Measurements from ENCODE around the gene SOX4. TPM values are rescaled to one million over a fixed set of nuclear protein-coding genes. Genes with fewer than 3 reads are reported as not detected.
A peak's percentile ranks its signal among the peaks of the same experiment; 100 is the strongest.

Gene SOX4
- total RNA-seq, 1 experiment from 2014 or later: 77.3 TPM

- no peaks in the 10 kb centered on the region for H3K27me3 ChIP-seq (replicated peaks; ENCODE audit: control insufficient read depth, insufficient read depth, low read length)
- no peak overlapping the region for H3K4me3 Mint-ChIP-seq (ENCODE audit: unreplicated experiment)
- H3K9me3 Mint-ChIP-seq (ENCODE audit: unreplicated experiment): peaks cover 32% of the 10 kb centered on the region
- ChIA-PET CTCF (no interaction called here), POLR2A (no interaction called here)
- H3K27ac Mint-ChIP-seq (ENCODE audit: unreplicated experiment): no peak overlapping the region
- H3K27me3 Mint-ChIP-seq (ENCODE audit: insufficient read depth, unreplicated experiment): no peaks in the 10 kb centered on the region
- no peaks in the 10 kb centered on the region for H3K4me1 ChIP-seq
- no TSS peak for BruUV-seq (replicated peaks)
- H3K36me3 ChIP-seq (ENCODE audit: control insufficient read depth, insufficient read depth, low read length): no peaks in the 10 kb centered on the region
- no peak for TF ChIP-seq CTCF (IDR thresholded peaks at IDR 0.05; ENCODE audit: insufficient read depth in 1 of 2, low read depth in 1 of 2, low read length in 1 of 2, severe bottlenecking in 1 of 2, unreplicated experiment in 1 of 2)
- H3K36me3 Mint-ChIP-seq (ENCODE audit: insufficient read depth, unreplicated experiment): no peaks in the 10 kb centered on the region
- DNase-seq: no peak
- H3K9me3 ChIP-seq: no peaks in the 10 kb centered on the region
- H3K4me3 ChIP-seq (ENCODE audit: low read depth, low read length): no peak overlapping the region
- intact Hi-C loops (cut with micrococcal nuclease; ENCODE audit: unreplicated experiment): no loop called here
- no peaks in the 10 kb centered on the region for H3K4me1 Mint-ChIP-seq (ENCODE audit: low read depth, unreplicated experiment)
Observed at GRCh38 chr6:21578523-21578922, 15.0 kb upstream of the SOX4 start.

GRCh38 chr6:21582651-21583050, 10.9 kb upstream of the SOX4 start:
- intact Hi-C loops (cut with micrococcal nuclease; ENCODE audit: unreplicated experiment): loop anchor here (10.0 kb wide), 1 partner anchor 458 kb away; no protein-coding TSS in a partner anchor
- no peak for DNase-seq
- Mint-ChIP-seq H3K27me3 (ENCODE audit: insufficient read depth, unreplicated experiment) (no peaks in the 10 kb centered on the region), H3K27ac (ENCODE audit: unreplicated experiment) (no peak overlapping the region), H3K4me1 (ENCODE audit: low read depth, unreplicated experiment) (no peaks in the 10 kb centered on the region), H3K9me3 (ENCODE audit: unreplicated experiment) (peaks cover 40% of the 10 kb centered on the region), H3K4me3 (ENCODE audit: unreplicated experiment) (no peak overlapping the region), H3K36me3 (ENCODE audit: insufficient read depth, unreplicated experiment) (peaks cover 2% of the 10 kb centered on the region)
- POLR2A ChIA-PET: no interaction called here
- CTCF ChIA-PET: no interaction called here
- H3K9me3 ChIP-seq: no peaks in the 10 kb centered on the region
- no peaks in the 10 kb centered on the region for H3K27me3 ChIP-seq (replicated peaks; ENCODE audit: control insufficient read depth, insufficient read depth, low read length)
- no peaks in the 10 kb centered on the region for H3K36me3 ChIP-seq (ENCODE audit: control insufficient read depth, insufficient read depth, low read length)
- H3K4me1 ChIP-seq: no peaks in the 10 kb centered on the region
- no TSS peak for BruUV-seq (replicated peaks)
- no peak for TF ChIP-seq CTCF (IDR thresholded peaks at IDR 0.05; ENCODE audit: insufficient read depth in 1 of 2, low read depth in 1 of 2, low read length in 1 of 2, severe bottlenecking in 1 of 2, unreplicated experiment in 1 of 2)
- H3K4me3 ChIP-seq (ENCODE audit: low read depth, low read length): no peak overlapping the region

DNA sequence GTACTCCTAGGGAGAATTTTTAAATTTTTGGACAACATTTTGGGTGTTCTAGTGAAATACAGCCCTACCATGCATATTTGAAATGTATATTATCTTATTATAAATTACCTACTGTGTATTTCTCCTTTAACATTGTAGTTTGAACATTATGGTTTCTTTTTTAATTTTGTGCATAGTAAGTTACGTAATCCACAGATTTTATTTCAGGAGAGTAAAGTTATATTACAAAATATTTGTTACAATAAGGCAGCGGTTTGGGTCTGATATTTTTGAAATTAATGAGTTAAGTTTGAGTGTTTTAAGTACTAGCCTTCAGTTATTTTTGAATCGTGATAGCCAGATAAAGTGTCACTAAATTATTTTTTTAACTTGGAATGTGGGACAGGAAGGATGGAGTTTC, 7.3 kb upstream of the SOX4 start:
- POLR2A ChIA-PET: interaction anchor here (1.0 kb wide), 1 partner anchor 118 kb away, joined by 3 read pairs; no protein-coding TSS in a partner anchor
- Mint-ChIP-seq H3K4me1 (ENCODE audit: low read depth, unreplicated experiment) (no peaks in the 10 kb centered on the region), H3K36me3 (ENCODE audit: insufficient read depth, unreplicated experiment) (peaks cover 6% of the 10 kb centered on the region), H3K4me3 (ENCODE audit: unreplicated experiment) (peak overlapping the region; percentile 85), H3K9me3 (ENCODE audit: unreplicated experiment) (peaks cover 21% of the 10 kb centered on the region), H3K27me3 (ENCODE audit: insufficient read depth, unreplicated experiment) (no peaks in the 10 kb centered on the region), H3K27ac (ENCODE audit: unreplicated experiment) (no peak overlapping the region)
- H3K4me1 ChIP-seq: no peaks in the 10 kb centered on the region
- BruUV-seq (replicated peaks): no TSS peak
- no peak for DNase-seq
- no peaks in the 10 kb centered on the region for H3K27me3 ChIP-seq (replicated peaks; ENCODE audit: control insufficient read depth, insufficient read depth, low read length)
- peak overlapping the region; percentile 85 for H3K4me3 ChIP-seq (ENCODE audit: low read depth, low read length)
- no peaks in the 10 kb centered on the region for H3K9me3 ChIP-seq
- TF ChIP-seq CTCF (IDR thresholded peaks at IDR 0.05; ENCODE audit: insufficient read depth in 1 of 2, low read depth in 1 of 2, low read length in 1 of 2, severe bottlenecking in 1 of 2, unreplicated experiment in 1 of 2): no peak
- intact Hi-C loops (cut with micrococcal nuclease; ENCODE audit: unreplicated experiment): loop anchor here (2.0 to 10.0 kb wide), 4 partner anchors 129 to 649 kb away; no protein-coding TSS in a partner anchor
- no peaks in the 10 kb centered on the region for H3K36me3 ChIP-seq (ENCODE audit: control insufficient read depth, insufficient read depth, low read length)
- CTCF ChIA-PET: no interaction called here

All from Caco-2 (cell line).